Endothelial cell of umbilical vein (primary cell): ENCODE results near the gene HINT1. TPM values are rescaled to one million over a fixed set of nuclear protein-coding genes. Genes with fewer than 3 reads are reported as not detected.

Experiments
- BruUV-seq: library from RNA; stranded (reverse); fragments of 400-500 nt; replicated peaks from 2 replicates; lab custom pipeline; 2021; lab: Mats Ljungman, UMichigan
- CTCF ChIA-PET: fragments of 300-600, 350-600 bp; sonication (Branson Sonifier 250); formaldehyde crosslinking; loops from one replicate; lab custom pipeline; 2021; ENCODE audit warnings: antibody characterized with exemption, inconsistent platforms; lab: Charles Lee
- POLR2A ChIA-PET: fragments of 300-600, 350-600 bp; sonication (Branson Sonifier 250); formaldehyde crosslinking; loops from one replicate; lab custom pipeline; 2021; ENCODE audit warnings: antibody characterized with exemption, inconsistent platforms; lab: Charles Lee
- DNase-seq: peaks from one replicate; pipeline ENCODE4 v3.0.0-alpha.2; 2011; ENCODE audit warnings: low read depth, low spot score
- FAIRE-seq: peaks from 2 replicates; lab custom pipeline; 2011; peaks lifted over from hg19 to GRCh38; lab: Jason Lieb, UNC
- H2AFZ ChIP-seq: 2 replicates; pipeline ENCODE4 v1.6.0; 2012; ENCODE audit warnings: low read depth, low read length, control low read depth, inconsistent platforms
- H3K27ac ChIP-seq: 2 replicates; pipeline ENCODE4 v1.5.1; 2011; ENCODE audit warnings: low read depth, mild to moderate bottlenecking, control low read depth, low read length, moderate library complexity; ENCODE audit not compliant: insufficient read depth
- H3K27me3 ChIP-seq, 2 experiments: 2 replicates each; pipeline versions ENCODE4 v1.6.0 to v1.6.1; 2011; ENCODE audit warnings: low read length in 2 of 2, mixed read lengths in 1 of 2; ENCODE audit not compliant: control insufficient read depth in 2 of 2, insufficient read depth in 2 of 2
- H3K36me3 ChIP-seq, 2 experiments: 2 replicates in 1 of 2; 3 replicates in 1 of 2; pipeline ENCODE4 v1.5.1; 2011; ENCODE audit warnings: low read length in 2 of 2, mild to moderate bottlenecking in 1 of 2, moderate library complexity in 1 of 2; ENCODE audit not compliant: control insufficient read depth in 2 of 2, insufficient read depth in 2 of 2; ENCODE audit errors: extremely low read depth in 1 of 2
- H3K4me1 ChIP-seq: 3 replicates; pipeline ENCODE4 v1.5.1; 2011; ENCODE audit warnings: mild to moderate bottlenecking, low read length; ENCODE audit not compliant: control insufficient read depth, insufficient read depth; ENCODE audit errors: extremely low read depth
- H3K4me2 ChIP-seq: 2 replicates; pipeline ENCODE4 v1.6.1; 2011; ENCODE audit warnings: low read length, control low read depth, mixed read lengths; ENCODE audit not compliant: insufficient read depth
- H3K4me3 ChIP-seq, 3 experiments: fragments of 200-600 bp in 1 of 3; sonication (generic), shearing (Covaris generic) in 1 of 3; replicated peaks in 1 of 3; 2 replicates each; pipeline ENCODE4 v1.5.1; 2011 to 2016; ENCODE audit warnings: control low read depth in 3 of 3, low read length in 3 of 3, mild to moderate bottlenecking in 2 of 3, inconsistent platforms in 1 of 3, low read depth in 1 of 3, moderate library complexity in 1 of 3; ENCODE audit not compliant: insufficient read depth in 1 of 3
- H3K79me2 ChIP-seq: 2 replicates; pipeline ENCODE4 v1.6.0; 2012; ENCODE audit warnings: low read length, inconsistent platforms; ENCODE audit not compliant: control insufficient read depth, insufficient read depth
- H3K9ac ChIP-seq: replicated peaks from 2 replicates; pipeline ENCODE3; 2011; ENCODE audit warnings: low read length, control low read depth; ENCODE audit not compliant: insufficient read depth; ENCODE audit errors: extremely low read depth
- H3K9me1 ChIP-seq: replicated peaks from 3 replicates; pipeline ENCODE4 v1.6.0; 2011; ENCODE audit warnings: mild to moderate bottlenecking, low read length; ENCODE audit not compliant: control insufficient read depth, insufficient read depth; ENCODE audit errors: extremely low read depth
- H3K9me3 ChIP-seq: replicated peaks from 2 replicates; pipeline ENCODE4 v1.5.1; 2012; ENCODE audit warnings: low read length, inconsistent platforms; ENCODE audit not compliant: control insufficient read depth, insufficient read depth
- H4K20me1 ChIP-seq: replicated peaks from 2 replicates; pipeline ENCODE3; 2011; ENCODE audit warnings: mild to moderate bottlenecking, low read length; ENCODE audit not compliant: control insufficient read depth, insufficient read depth; ENCODE audit errors: extremely low read depth
- CTCF ChIP-seq, 2 donors: IDR thresholded peaks; 1 replicate in 1 of 2; 2 replicates in 1 of 2; pipeline ENCODE4 v1.5.1; 2011; ENCODE audit warnings: low read length in 2 of 2, mild to moderate bottlenecking in 2 of 2, moderate library complexity in 2 of 2, control low read depth in 1 of 2, inconsistent platforms in 1 of 2, low read depth in 1 of 2; ENCODE audit not compliant: insufficient read depth in 1 of 2; ENCODE audit errors: extremely low read depth in 1 of 2
- EZH2 ChIP-seq: IDR thresholded peaks from 2 replicates; pipeline ENCODE4 v1.6.1; 2012; ENCODE audit warnings: borderline replicate concordance, low read depth, mild to moderate bottlenecking, moderate library complexity, low read length, inconsistent platforms; ENCODE audit not compliant: severe bottlenecking
- FOS ChIP-seq: IDR thresholded peaks from 2 replicates; pipeline ENCODE4 v1.6.1; 2011; ENCODE audit warnings: mild to moderate bottlenecking, low read length, moderate library complexity, borderline replicate concordance; ENCODE audit not compliant: insufficient read depth
- GATA2 ChIP-seq: IDR thresholded peaks from 2 replicates; pipeline ENCODE4 v1.7.0; 2011; ENCODE audit warnings: low read depth, mild to moderate bottlenecking, moderate library complexity, mixed read lengths, low read length; ENCODE audit not compliant: insufficient read length, insufficient read depth
- JUN ChIP-seq: IDR thresholded peaks from 2 replicates; pipeline ENCODE4 v1.6.1; 2011; ENCODE audit warnings: borderline replicate concordance, low read depth; ENCODE audit not compliant: insufficient read length, insufficient read depth
- MAX ChIP-seq: IDR thresholded peaks from 2 replicates; pipeline ENCODE4 v1.6.1; 2011; ENCODE audit not compliant: insufficient read depth, insufficient read length
- MYC ChIP-seq: IDR thresholded peaks from one replicate; pipeline ENCODE4 v1.6.1; 2011; ENCODE audit warnings: mild to moderate bottlenecking, low read depth, low read length
- POLR2A ChIP-seq: IDR thresholded peaks from 2 replicates; pipeline ENCODE4 v1.6.1; 2012; ENCODE audit warnings: low read depth, mild to moderate bottlenecking, control low read depth, low read length
- POLR2AphosphoS5 ChIP-seq: IDR thresholded peaks from 2 replicates; pipeline ENCODE4 v1.6.1; 2012; ENCODE audit warnings: low read depth, mild to moderate bottlenecking, control low read depth, low read length, moderate library complexity; ENCODE audit not compliant: insufficient read depth
- dilution Hi-C: fragments of 300-500 bp; cut with MboI; formaldehyde crosslinking; loops from one replicate; pipeline ENCODE4 v1.15.0; 2019; ENCODE audit warnings: low sequenced_read_pairs; ENCODE audit not compliant: extremely low pct_ligation_motif_present
- intact Hi-C: fragments of 100-400 bp; cut with micrococcal nuclease; formaldehyde crosslinking; loops from one replicate; pipeline ENCODE4 v1.10.0; 2022
- polyA plus RNA-seq, 4 experiments: library from polyadenylated mRNA; depleted of rRNA in 3 of 4; stranded (reverse) in 3 of 4; unstranded in 1 of 4; fragments of >200 nt; gene quantifications; 2 replicates each; pipeline versions ENCODE4 v1.2.1 to v1.2.3, GENCODE V29; 2011 to 2012; ENCODE audit warnings: missing spikeins in 1 of 4
- total RNA-seq: library from RNA; stranded (reverse); gene quantifications from 2 replicates; pipeline ENCODE4 v1.2.3, GENCODE V29; 2021

The HINT1 gene
- total and polyA plus RNA-seq, 2 donors (not counting 3 experiments of a cell fraction or from before 2014, with no cell fraction given): 221 to 423 TPM

- H4K20me1 ChIP-seq: no peaks in the 10 kb centered on the region
- FAIRE-seq: no peak
- H2AFZ ChIP-seq: no peak overlapping the region
- ChIA-PET CTCF (interaction anchor here (1.0 to 1.9 kb wide), 2 partner anchors 12 to 64 kb away, joined by 3 to 4 read pairs; no protein-coding TSS in a partner anchor), POLR2A (no interaction called here)
- H3K9me1 ChIP-seq: peaks cover 2% of the 10 kb centered on the region
- H3K27ac ChIP-seq: no peak overlapping the region
- no peaks in the 10 kb centered on the region for H3K36me3 ChIP-seq
- no peaks in the 10 kb centered on the region for H3K79me2 ChIP-seq
- intact Hi-C loops (no loop called here), dilution Hi-C loops (no loop called here)
- TF ChIP-seq EZH2 (no peak), JUN (no peak), FOS (no peak), POLR2A (no peak), MYC (no peak), GATA2 (no peak), CTCF (IDR thresholded peaks at IDR 0.05; ENCODE audit: extremely low read depth in 1 of 2, insufficient read depth in 1 of 2, low read depth in 1 of 2, low read length in 2 of 2) (no peak), MAX (no peak), POLR2AphosphoS5 (no peak)
- H3K4me3 ChIP-seq: no peak overlapping the region
- no TSS peak for BruUV-seq
- H3K4me1 ChIP-seq: no peaks in the 10 kb centered on the region
- H3K9ac ChIP-seq: no peak overlapping the region
- no peak overlapping the region for H3K4me2 ChIP-seq
- no peaks in the 10 kb centered on the region for H3K9me3 ChIP-seq
- no peaks in the 10 kb centered on the region for H3K27me3 ChIP-seq
- DNase-seq: no peak
Observed at GRCh38 chr5:131206772-131207171, 41.7 kb upstream of the HINT1 start.
